ENCODE data around the gene RP9. TPM values are rescaled to one million over a fixed set of nuclear protein-coding genes. Genes with fewer than 3 reads are reported as not detected.
A peak's percentile ranks its signal among the peaks of the same experiment; 100 is the strongest.

RP9 gene
- total and polyA plus RNA-seq, 2 of the 13 experiments (the other 11 are each of a cell fraction or from before 2014, with no cell fraction given), result 14.2 to 18.6 TPM

- TF ChIP-seq HINFP (CRISPR knock-in tag; IDR thresholded peaks at IDR 0.05; ENCODE audit: low read depth), result peak; percentile 75; the same call in 1 of the 2 replicates
- TF ChIP-seq EHMT2 (IDR thresholded peaks at IDR 0.05; ENCODE audit: borderline replicate concordance, low read depth, low read length), result no peak
- peak; percentile 69 for TF ChIP-seq POGK (CRISPR knock-in tag; conservative IDR thresholded peaks at IDR 0.05)
- TF ChIP-seq HMGXB3 (CRISPR knock-in tag; IDR thresholded peaks at IDR 0.05; ENCODE audit: borderline replicate concordance), result peak; percentile 14; the same call in 1 of the 2 replicates
- TF ChIP-seq IKZF4 (CRISPR knock-in tag; IDR thresholded peaks at IDR 0.05; ENCODE audit: borderline replicate concordance, low read depth, not compliant biosample characterization), result no peak
- peak; percentile 72; the same call in 1 of the 2 replicates for TF ChIP-seq ZNF83 (CRISPR knock-in tag; IDR thresholded peaks at IDR 0.05; ENCODE audit: borderline replicate concordance)
Measured at GRCh38 chr7:33062023-33062781, 47.0 kb downstream of the RP9 start, which contains the start of gene NT5C3A (continued).
